Thymus (tissue), 14 donors: Measurements from ENCODE around the gene LPP. TPM values are rescaled to one million over a fixed set of nuclear protein-coding genes. Genes with fewer than 3 reads are reported as not detected.
A peak's percentile ranks its signal among the peaks of the same experiment; 100 is the strongest.

Source experiments
- DNase-seq, 9 donors: peaks; one replicate each; pipeline ENCODE4 v3.0.0-alpha.2; 2013; ENCODE audit warnings: low spot score in 9 of 9, low read depth in 6 of 9, missing footprints in 1 of 9
- H3K27ac ChIP-seq, 2 donors: one replicate each; pipeline ENCODE4 v1.5.1; 2013; ENCODE audit warnings: control low read depth in 1 of 2, low read depth in 1 of 2, low read length in 1 of 2, mild to moderate bottlenecking in 1 of 2, moderate library complexity in 1 of 2
- H3K27me3 ChIP-seq, 2 donors: one replicate each; pipeline ENCODE4 v1.5.1; 2013; ENCODE audit warnings: low read length in 1 of 2; ENCODE audit not compliant: control insufficient read depth in 2 of 2, insufficient read depth in 1 of 2
- H3K36me3 ChIP-seq, 2 donors: one replicate each; pipeline ENCODE4 v1.5.1; 2013; ENCODE audit warnings: low read length in 1 of 2, mild to moderate bottlenecking in 1 of 2, moderate library complexity in 1 of 2; ENCODE audit not compliant: control insufficient read depth in 2 of 2, insufficient read depth in 2 of 2
- H3K4me1 ChIP-seq, 2 donors: one replicate each; pipeline ENCODE4 v1.5.1; 2013; ENCODE audit warnings: low read length in 2 of 2; ENCODE audit not compliant: control insufficient read depth in 2 of 2, insufficient read depth in 2 of 2
- H3K4me3 ChIP-seq, 2 donors: one replicate each; pipeline ENCODE4 v1.5.1; 2013; ENCODE audit warnings: low read length in 2 of 2, control low read depth in 1 of 2, mild to moderate bottlenecking in 1 of 2
- H3K9me3 ChIP-seq, 2 donors: one replicate each; pipeline ENCODE4 v1.5.1; 2013; ENCODE audit warnings: low read length in 1 of 2, mild to moderate bottlenecking in 1 of 2; ENCODE audit not compliant: control insufficient read depth in 2 of 2, insufficient read depth in 1 of 2
- WGBS: extraction: QIAGEN DNeasy Blood & Tissue Kit; methylation state at CpG from one replicate; pipeline ENCODE4 v1.1.7; 2013; 5-methylcytosine and 5-hydroxymethylcytosine counted together
- long read RNA-seq, 10 donors: transcript quantifications; one replicate each; lab custom pipeline, GENCODE V29; 2026
- polyA plus RNA-seq: library from polyadenylated mRNA; stranded (reverse); fragments of 200-250 nt; gene quantifications from one replicate; pipeline ENCODE4 v1.2.3, GENCODE V29; 2013
- total RNA-seq: library from RNA; stranded (reverse); fragments of 120-200 nt; gene quantifications from one replicate; pipeline ENCODE4 v1.2.4, GENCODE V29; 2013
- donor health status: healthy.

LPP gene
- total RNA-seq: 9.2 TPM
- polyA plus RNA-seq: 6.5 TPM
- long read RNA-seq, donor 1: 0 reads
- long read RNA-seq, donor 2: 0 reads
- long read RNA-seq, donor 3: 0 reads
- long read RNA-seq, donor 4: 0 reads
- long read RNA-seq, donor 5: 0 reads
- long read RNA-seq, donor 6: 0 reads
- long read RNA-seq, donor 7: 0 reads
- long read RNA-seq, donor 8: 0 reads
- long read RNA-seq, donor 9, partial matches to known transcripts: 7 of 7 reads
- long read RNA-seq, donor 9, other reads (novel, unspliced or antisense): 0 of 7 reads
- long read RNA-seq, donor 10: 0 reads

- DNase-seq: peak in 8 of 9 donors; percentile 50 to 90 (median 74)
- 1% methylated on average over 66 of the region's 66 CpGs for WGBS
- Histone ChIP-seq H3K27ac (peak within 1 kb of the TSS; percentile 84 to 96), H3K4me3 (peak within 1 kb of the TSS; percentile 79 to 91), H3K4me1 (peaks cover 41 to 58% of the 10 kb centered on the region in 2 donors), H3K27me3 (no peaks in the 10 kb centered on the region), H3K36me3 (no peaks in the 10 kb centered on the region), H3K9me3 (peaks cover 0 to 3% of the 10 kb centered on the region in 2 donors)
These were observed at the start of gene LPP for GRCh38 chr3:188154014-188154808. LPP (plus strand) TSS chr3:188154157; CDS start chr3:188406121, 251,964 bp downstream.

DNA sequence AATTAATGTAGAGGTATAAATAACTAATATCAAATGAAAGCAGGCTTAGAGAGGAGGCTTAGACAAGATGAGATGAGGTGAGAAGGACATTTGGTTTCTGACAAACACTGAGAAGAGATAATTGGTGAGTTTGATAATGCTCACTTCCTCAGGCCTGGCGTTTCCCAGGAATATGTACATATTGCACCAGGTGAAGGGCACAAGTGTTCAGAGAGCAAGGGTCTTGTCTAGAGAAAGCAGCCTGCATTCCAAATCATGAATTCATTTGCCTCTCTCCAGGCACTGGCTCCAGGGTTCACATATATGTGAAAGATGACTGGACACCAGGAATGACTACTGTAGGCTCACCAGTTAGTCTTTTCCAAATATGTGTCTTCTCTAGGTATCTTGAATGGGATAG is 48.0 kb upstream of the LPP start:
- DNase-seq: no peak
- Histone ChIP-seq H3K4me3 (no peak overlapping the region), H3K4me1 (peaks cover 1 to 4% of the 10 kb centered on the region in 2 donors), H3K27me3 (no peaks in the 10 kb centered on the region), H3K36me3 (no peaks in the 10 kb centered on the region), H3K27ac (no peak overlapping the region), H3K9me3 (peaks cover 0 to under 1% of the 10 kb centered on the region in 2 donors)
- WGBS: 91% methylated on average over 1 of the region's 1 CpG

DNA sequence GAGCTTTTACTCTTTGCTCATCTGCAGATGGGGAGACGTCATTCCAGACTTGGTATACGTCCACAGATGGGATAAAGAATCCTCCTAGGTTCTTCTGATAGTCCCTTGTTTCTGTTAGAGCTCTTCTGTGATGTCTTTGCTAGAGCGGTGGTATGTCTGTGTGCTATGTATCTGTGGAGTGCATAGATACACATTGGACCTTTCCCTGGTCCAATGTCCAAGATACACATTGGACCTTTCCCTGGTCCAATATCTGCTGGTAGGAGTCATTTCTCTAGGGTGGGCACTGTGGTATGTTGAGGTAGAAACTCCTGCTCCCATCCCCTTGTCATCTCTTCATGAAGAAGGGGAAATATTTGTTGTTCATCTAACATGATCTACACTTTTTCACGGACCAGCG is 47.5 kb upstream of the LPP start:
- Histone ChIP-seq H3K36me3 (no peaks in the 10 kb centered on the region), H3K27me3 (no peaks in the 10 kb centered on the region), H3K9me3 (no peaks in the 10 kb centered on the region), H3K4me1 (peaks cover 6 to 8% of the 10 kb centered on the region in 2 donors), H3K4me3 (no peak overlapping the region), H3K27ac (no peak overlapping the region)
- WGBS: 98% methylated on average over 5 of the region's 5 CpGs
- no peak for DNase-seq

DNA sequence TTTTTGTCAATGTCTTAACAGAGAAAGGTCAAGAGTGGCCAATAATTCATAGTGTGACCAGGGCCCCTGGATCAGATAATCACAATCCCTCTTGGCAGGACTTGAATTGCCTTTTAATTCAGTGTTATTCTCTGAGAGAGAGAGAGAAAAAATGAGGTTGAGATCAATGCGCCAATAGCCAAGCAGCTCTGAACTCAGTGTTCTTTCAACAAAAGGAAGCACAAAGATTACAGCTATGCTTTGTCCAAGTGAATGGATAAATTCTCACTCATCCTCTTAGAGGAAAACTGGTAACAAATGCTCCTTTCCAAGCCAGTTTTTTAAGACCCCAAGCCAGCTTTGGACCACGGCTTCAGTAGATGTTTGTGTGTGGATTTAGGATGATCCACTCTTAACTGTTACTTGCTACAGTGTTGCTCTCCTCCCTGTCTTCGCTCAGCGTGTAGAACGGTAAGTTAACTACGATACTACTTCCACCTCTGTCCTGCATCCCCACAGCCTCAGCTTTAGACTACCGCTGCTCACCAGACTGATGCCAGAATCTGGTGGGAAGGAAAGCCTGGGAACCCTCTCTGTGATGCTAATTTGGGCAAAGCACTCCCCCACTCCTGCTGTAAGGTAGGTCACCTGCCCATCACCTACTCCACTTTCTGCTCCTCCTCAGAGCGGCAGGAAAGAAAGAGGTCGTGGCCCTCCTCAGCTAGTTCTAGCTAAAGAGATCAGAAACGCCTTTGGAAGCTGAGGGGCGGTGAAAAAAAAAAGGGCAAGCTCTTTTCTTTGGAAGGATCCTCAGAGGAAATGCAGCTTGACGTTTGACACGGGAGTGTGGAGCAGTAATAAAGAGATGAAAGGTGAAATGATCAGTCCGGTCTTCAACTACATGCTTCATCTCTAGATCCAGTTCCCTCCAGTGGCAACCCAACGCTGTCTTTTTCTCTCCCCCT is 46.8 kb upstream of the LPP start:
- Histone ChIP-seq H3K36me3 (no peaks in the 10 kb centered on the region), H3K4me1 (peaks cover 12 to 15% of the 10 kb centered on the region in 2 donors), H3K4me3 (no peak overlapping the region), H3K27me3 (no peaks in the 10 kb centered on the region), H3K27ac (no peak overlapping the region), H3K9me3 (no peaks in the 10 kb centered on the region)
- 96% methylated on average over 15 of the region's 15 CpGs for WGBS
- DNase-seq: no peak

DNA sequence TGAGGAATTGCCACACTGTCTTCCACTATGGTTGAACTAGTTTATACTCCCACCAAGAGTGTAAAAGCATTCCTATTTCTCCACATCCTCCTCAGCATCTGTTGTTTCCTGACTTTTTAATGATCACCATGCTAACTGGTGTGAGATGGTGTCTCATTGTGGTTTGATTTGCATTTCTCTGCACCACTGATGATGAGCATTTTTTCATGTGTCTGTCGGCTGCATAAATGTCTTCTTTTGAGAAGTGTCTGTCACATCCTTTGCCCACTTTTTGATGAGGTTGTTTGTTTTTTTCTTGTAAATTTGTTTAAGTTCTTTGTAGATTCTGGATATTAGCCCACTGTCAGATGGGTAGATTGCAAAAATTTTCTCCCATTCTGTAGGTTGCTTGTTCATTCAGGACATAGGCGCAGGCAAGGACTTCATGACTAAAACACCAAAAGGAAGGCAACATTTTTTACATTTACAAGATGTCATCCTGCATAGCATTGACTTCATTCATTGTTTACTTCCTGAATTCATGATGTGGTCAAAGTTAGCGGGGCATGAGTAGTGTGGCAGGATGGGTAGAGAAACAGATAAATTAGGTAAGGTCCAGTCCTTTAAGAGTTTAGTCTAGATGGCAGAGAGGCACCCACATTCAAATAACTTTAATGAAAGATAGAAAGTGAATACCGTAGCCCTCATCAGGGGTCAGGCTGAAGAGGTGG is 45.1 kb upstream of the LPP start:
- 87% methylated on average over 4 of the region's 4 CpGs for WGBS

DNA sequence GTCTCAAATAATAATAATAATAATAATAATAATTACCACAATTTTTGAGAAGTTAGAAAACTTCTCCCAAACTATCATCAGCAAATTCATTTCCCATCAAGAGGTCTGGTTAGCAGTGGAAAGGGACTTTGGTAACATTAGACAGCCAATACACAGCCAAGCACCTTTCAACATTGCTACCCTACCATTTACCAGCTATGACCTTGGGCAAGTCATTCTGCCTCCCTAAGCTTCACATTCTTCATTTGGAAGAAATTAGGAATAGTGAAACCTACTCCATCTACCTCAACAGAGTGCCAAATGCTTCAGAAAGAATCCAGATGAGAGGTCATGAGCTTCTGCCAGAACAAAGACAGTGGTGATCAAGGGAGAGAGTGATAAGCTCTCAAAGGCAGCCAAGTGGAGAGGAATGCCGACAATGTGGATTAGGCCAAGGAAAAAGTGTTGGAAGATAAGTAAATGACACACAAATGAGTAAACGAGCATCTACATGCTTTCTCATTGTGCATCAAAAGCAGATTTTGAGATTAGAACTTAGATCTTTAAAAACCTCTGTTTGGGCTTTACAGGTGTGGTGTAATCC is 42.9 kb upstream of the LPP start:
- H3K27me3 ChIP-seq: no peaks in the 10 kb centered on the region
- H3K4me1 ChIP-seq: peaks cover 13 to 15% of the 10 kb centered on the region in 2 donors
- no peaks in the 10 kb centered on the region for H3K9me3 ChIP-seq
- no peak overlapping the region for H3K27ac ChIP-seq
- WGBS: 76% methylated on average over 2 of the region's 2 CpGs
- H3K36me3 ChIP-seq: no peaks in the 10 kb centered on the region
- no peak overlapping the region for H3K4me3 ChIP-seq
- no peak for DNase-seq

More for the DNA sequence above, 45.1 kb upstream of the LPP start:
- no peaks in the 10 kb centered on the region for H3K27me3 ChIP-seq
- H3K9me3 ChIP-seq: no peaks in the 10 kb centered on the region
- no peak overlapping the region for H3K27ac ChIP-seq
- H3K4me1 ChIP-seq: peaks cover 13 to 15% of the 10 kb centered on the region in 2 donors
- no peak overlapping the region for H3K4me3 ChIP-seq
- H3K36me3 ChIP-seq: no peaks in the 10 kb centered on the region
- peak in 1 of 9 donors; percentile 18 for DNase-seq

GRCh38 chr3:188113756-188114155 is 40.2 kb upstream of the LPP start:
- H3K36me3 ChIP-seq: no peaks in the 10 kb centered on the region
- peaks cover 0 to 7% of the 10 kb centered on the region in 2 donors for H3K9me3 ChIP-seq
- H3K27me3 ChIP-seq: no peaks in the 10 kb centered on the region
- DNase-seq: no peak
- H3K4me1 ChIP-seq: peaks cover 12 to 13% of the 10 kb centered on the region in 2 donors
- no peak overlapping the region for H3K4me3 ChIP-seq
- H3K27ac ChIP-seq: no peak overlapping the region

GRCh38 chr3:188119846-188120245 is 34.1 kb upstream of the LPP start:
- H3K36me3 ChIP-seq: no peaks in the 10 kb centered on the region
- no peak overlapping the region for H3K27ac ChIP-seq
- H3K27me3 ChIP-seq: no peaks in the 10 kb centered on the region
- 98% methylated on average over 3 of the region's 3 CpGs for WGBS
- H3K4me1 ChIP-seq: peaks cover 6 to 13% of the 10 kb centered on the region in 2 donors
- H3K4me3 ChIP-seq: no peak overlapping the region
- no peak for DNase-seq
- peaks cover 0 to 7% of the 10 kb centered on the region in 2 donors for H3K9me3 ChIP-seq
